ENCODE data around the gene SPTBN5. TPM values are rescaled to one million over a fixed set of nuclear protein-coding genes. Genes with fewer than 3 reads are reported as not detected.

Gene SPTBN5
- total and polyA plus RNA-seq, 10 of the 15 experiments (the other 5 are each of a cell fraction or from before 2014, with no cell fraction given) = under 0.01 to 0.18 (median 0.04) TPM; not detected in 4

- TF ChIP-seq EGR1 (IDR thresholded peaks at IDR 0.05; ENCODE audit: borderline replicate concordance in 1 of 2, low read depth in 2 of 2, low read length in 2 of 2) (peak in 1 of 2 experiments; percentile 2; a peak in 1 of 3 replicates), GATAD2B (conservative IDR thresholded peaks at IDR 0.05; ENCODE audit: low read depth) (0 out of 2 replicates have a peak, but pooled peaks have one; percentile 17), NR2C2 (IDR thresholded peaks at IDR 0.05; ENCODE audit: borderline replicate concordance, control insufficient read depth, insufficient read length, low read depth) (no peak), SPI1 (IDR thresholded peaks at IDR 0.05; ENCODE audit: borderline replicate concordance, insufficient read depth, low read depth, low read length) (peak; percentile 51; the same call in 1 of the 2 replicates), SMC3 (IDR thresholded peaks at IDR 0.05; ENCODE audit: borderline replicate concordance, low read length) (peak; percentile 14; the same call in 1 of the 2 replicates), POLR2A (IDR thresholded peaks at IDR 0.05; ENCODE audit: low read depth, low read length) (peak; percentile 45), RUNX3 (IDR thresholded peaks at IDR 0.05; ENCODE audit: low read length) (peak; percentile 27; the same call in 1 of the 2 replicates), KAT2A (conservative IDR thresholded peaks at IDR 0.05; ENCODE audit: control insufficient read depth, low read depth, low read length) (no peak), TCF3 (IDR thresholded peaks at IDR 0.05; ENCODE audit: borderline replicate concordance, insufficient read depth, low read depth, low read length) (peak; percentile 61; the same call in 1 of the 2 replicates), HDAC6 (IDR thresholded peaks at IDR 0.05; ENCODE audit: unreplicated experiment) (no peak), CHD1 (IDR thresholded peaks at IDR 0.05; ENCODE audit: low read depth, low read length) (no peak), YBX1 (IDR thresholded peaks at IDR 0.05) (no peak)
- TF ChIP-seq, protein P1, sequence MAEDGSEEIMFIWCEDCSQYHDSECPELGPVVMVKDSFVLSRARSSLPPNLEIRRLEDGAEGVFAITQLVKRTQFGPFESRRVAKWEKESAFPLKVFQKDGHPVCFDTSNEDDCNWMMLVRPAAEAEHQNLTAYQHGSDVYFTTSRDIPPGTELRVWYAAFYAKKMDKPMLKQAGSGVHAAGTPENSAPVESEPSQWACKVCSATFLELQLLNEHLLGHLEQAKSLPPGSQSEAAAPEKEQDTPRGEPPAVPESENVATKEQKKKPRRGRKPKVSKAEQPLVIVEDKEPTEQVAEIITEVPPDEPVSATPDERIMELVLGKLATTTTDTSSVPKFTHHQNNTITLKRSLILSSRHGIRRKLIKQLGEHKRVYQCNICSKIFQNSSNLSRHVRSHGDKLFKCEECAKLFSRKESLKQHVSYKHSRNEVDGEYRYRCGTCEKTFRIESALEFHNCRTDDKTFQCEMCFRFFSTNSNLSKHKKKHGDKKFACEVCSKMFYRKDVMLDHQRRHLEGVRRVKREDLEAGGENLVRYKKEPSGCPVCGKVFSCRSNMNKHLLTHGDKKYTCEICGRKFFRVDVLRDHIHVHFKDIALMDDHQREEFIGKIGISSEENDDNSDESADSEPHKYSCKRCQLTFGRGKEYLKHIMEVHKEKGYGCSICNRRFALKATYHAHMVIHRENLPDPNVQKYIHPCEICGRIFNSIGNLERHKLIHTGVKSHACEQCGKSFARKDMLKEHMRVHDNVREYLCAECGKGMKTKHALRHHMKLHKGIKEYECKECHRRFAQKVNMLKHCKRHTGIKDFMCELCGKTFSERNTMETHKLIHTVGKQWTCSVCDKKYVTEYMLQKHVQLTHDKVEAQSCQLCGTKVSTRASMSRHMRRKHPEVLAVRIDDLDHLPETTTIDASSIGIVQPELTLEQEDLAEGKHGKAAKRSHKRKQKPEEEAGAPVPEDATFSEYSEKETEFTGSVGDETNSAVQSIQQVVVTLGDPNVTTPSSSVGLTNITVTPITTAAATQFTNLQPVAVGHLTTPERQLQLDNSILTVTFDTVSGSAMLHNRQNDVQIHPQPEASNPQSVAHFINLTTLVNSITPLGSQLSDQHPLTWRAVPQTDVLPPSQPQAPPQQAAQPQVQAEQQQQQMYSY (CRISPR knock-in tag; IDR thresholded peaks at IDR 0.05) = no peak
Observed at GRCh38 chr15:41934843-41935242, 41.0 kb upstream of the SPTBN5 start (continued).

All from GM12878 (cell line).